Stimulated activated CD8-positive, alpha-beta memory T cell treated with anti-CD3 and anti-CD28 coated beads, Interleukin-7, amount 100 ng/mL, for 1 hour (primary cell): Measurements from ENCODE around the gene C9orf50.

Experiments used
- DNase-seq, 2 donors: peaks; one replicate each; pipeline ENCODE4 v3.0.0-alpha.2; 2020; ENCODE audit warnings: low read depth in 2 of 2

The C9orf50 gene

DNA sequence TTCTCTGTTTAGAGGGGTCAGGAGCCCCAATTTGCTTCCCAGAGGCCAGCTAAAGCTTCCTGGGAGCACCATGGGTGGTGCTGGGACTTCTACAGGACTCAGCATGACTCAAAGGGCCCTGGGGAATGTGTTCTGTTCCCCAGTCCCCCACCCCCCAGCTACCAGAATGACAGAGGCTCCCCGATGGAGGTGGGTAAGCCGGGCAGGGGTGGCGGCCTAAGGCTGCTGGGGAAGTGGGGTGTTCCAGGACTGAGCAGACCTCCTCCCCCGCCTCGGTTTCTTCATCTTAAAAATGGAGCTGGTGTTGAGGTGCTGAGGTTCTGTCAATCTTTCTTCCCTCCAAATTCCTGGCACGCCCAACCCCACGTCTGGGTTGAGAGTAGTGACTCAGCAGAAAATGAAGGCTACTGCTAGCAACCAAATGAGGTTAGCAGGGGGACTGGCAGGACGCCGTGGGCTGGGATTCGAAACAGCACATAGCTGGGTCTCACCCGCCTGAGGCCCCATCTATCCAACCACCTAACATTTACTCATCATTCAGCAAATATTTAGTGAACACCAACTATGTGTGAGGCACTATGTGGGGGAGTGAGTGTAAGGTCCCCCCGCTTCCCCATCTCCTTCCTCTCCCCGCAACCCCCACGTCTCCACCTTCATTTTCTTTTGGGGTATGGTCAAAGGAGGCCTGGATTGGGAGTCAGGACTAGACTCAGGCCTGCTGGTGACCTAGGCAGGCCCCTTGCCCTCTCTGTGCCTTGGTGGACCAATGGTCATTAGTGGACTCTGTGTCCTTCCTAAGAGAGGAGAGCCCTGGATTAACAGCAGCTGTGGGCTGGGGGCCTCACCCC lies 50.2 kb downstream of the C9orf50 start:
- DNase-seq, result no peak

DNA sequence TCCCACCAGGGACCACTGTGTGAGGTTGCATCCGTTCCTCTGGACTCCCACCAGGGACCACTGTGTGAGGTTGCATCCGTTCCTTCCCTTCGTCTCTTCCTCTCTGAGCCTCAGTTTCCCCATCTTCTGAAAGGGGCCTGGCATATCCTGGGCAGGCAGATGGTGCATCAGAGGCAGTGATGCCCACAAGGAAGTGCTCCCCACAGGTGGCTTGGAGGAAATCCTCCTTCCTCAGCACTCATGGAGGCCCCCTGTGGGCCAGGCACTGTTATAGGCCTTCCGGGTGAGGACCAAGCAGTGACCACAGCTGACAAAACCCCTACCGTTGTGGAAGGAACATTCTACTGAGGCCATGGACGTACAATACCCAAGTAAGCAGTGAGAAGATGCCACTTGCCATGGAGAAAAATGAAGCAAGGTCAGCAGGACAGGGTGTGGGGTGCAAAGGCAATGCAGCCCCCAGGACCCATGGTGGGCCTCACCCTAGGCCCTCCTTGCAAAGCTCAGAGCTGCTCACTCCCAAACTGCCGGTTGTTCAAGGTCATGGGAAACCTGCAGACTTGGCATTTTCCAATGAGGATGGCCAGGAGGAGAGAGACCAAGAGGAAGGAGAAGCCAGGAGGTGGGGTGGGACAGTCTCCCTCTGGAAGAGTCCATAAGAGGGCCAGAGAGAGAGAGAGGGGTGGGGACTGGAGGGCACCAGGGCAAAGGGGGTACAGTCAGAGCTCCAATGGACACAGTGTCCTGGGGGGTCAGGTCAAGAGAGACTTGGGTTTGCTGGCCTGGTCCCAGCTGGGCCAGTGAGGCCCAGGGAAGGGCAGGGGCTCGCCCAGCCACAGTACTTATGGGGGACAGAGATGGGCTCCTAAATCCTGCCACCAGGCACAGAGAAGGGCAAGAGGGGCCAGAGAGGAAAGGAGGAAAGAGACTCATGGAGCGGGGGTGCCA lies 51.1 kb downstream of the C9orf50 start:
- DNase-seq, result no peak

DNA sequence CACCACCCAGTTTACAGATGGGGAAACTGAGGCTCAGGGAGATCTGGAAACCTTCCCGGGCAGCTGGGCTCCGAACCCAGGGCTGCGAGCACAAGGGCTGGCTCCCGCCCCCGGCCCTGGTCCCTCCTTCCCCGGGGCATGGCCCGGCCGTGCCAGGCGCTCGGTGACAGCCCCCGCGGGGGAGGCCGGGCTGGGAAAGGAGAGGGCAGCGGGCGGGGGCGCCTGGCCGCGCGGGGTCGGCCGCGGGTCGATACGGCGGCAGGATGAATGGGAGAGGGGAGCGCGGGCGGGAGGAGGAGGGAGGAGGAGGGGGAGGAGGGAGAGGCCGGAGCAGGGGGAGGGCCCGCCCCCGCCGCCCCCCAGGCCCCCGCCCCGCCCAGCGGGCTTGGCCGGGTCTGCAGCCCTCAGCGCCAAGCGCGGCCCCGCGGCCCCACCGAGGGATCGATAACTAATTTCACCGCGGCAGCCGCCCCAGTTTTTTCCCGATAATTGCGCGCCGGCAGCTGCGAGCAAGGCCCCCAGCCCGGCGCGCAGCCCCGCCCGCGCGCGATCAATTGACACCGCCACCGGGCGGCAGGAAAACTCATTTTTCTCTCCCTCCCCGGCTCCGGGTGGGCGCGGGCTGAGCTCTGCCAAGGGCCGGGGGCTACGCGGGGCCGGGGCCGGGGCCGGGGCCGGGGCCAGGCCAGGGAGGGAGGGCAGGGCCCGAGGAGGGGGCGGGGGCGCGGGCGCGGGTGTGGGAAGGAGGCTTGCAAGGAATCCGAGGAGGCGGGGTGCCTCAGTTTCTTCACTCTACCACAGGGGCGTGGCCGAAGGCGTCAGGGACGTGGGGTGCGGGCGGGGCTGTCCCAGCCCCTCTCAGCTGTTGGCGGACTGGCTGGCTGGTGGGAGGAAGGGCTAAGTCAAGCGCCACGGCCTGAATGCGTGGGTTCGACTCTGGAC lies 52.1 kb downstream of the C9orf50 start:
- no peak for DNase-seq

DNA sequence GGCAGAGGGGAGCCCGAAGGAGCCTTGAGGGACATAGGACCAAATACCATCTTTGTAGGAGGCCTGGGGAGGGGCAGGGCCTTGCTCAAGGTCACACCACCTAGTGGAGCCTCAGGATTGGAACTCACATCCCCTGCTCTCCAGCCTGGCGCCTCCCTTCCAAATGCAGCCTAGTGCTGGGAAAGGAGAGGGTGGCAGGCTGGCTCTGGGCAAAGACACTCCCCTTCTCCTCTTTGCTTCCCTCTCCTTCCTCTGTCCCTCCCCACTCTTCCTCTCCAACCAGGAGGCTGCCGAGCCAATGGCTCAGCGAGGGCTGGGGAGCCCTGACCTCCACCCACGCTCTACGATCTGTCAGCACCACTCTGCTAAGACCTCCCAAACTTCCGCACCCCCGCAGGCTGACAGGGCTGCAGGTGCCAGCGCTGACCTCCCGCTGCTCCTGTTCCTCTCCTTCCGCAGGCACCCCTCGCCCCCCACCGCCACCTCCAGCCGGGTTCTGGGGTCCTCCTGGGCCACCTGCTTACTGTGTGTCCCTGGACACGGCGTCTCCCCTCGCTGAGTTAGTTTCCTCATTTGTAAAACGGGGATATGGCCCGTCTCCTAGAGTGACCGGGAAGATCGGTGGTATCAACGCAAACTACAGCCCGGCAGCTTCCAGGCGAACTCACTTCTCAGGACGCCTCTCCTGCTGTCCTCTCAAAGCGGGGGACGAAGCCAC lies 52.9 kb downstream of the C9orf50 start:
- DNase-seq, result no peak

DNA sequence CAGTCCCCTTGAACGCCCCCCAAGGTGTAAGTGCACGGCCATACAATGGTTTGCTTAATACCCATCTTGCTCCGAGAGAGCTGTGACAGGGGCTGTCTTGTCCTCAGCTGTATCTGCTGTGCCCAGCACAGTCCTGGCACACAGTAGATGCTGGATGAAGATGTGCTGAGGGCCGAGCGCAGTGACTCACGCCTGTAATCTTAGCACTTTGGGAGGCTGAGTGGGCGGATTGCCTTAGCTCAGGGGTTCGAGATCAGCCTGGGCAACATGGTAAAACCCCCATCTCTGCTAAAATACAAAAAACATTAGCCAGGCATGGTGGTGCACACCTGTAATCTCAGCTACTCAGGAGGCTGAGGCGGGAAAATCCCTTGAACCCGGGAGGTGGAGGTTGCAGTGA lies 53.6 kb downstream of the C9orf50 start:
- DNase-seq, result no peak

DNA sequence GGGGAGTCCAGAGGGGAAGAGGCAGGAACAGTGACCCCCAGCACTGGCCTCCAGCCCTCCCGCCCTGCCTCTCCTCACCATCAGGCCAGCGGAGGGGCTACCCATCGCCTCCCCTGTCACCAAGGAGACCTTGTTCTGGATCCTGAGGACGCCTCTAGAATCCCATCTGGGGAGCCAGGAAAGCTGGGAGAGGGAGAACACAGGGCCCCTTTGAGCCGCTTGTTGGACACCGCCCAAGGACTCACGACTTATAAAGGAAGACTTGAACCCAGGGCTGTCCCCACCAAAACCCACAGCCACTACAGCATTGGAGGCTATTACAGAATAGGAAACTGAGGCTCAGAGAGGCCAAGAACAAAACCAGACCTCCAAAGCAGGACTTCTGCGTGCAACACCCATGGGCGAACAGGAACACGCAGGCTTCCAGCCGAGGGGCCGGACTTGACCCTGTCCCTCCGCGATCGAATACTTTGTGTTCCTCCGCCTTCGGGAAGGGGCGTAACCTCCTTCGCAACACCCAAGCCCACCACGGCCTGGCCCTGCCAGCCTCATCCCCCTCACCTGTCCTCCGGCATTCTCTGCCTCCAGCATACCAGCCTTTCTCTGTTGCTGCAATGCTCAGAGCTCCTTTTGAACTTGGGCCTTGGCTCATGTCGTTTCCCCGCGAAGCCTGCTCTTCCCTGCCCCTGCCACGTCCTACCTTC lies 54.2 kb downstream of the C9orf50 start:
- DNase-seq, result no peak

DNA sequence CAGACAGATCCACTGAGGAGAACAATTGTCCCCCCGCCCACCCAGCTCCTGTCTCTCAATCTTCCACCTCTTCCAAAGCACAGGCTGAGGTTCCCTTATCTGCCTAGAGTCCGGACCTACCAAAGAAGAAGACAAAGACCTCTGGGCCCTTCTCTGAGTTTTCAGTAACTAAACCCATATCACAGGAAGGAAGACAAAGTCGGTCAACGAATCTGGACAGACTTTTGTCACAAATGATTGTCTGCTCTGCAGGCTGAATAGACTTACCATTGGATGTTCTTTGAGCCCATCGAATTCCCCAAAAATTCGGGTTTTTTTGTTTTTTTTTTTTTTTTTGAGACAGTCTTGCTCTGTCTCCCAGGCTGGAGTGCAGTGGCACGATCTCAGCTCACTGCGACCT lies 58.0 kb downstream of the C9orf50 start:
- DNase-seq, result no peak

DNA sequence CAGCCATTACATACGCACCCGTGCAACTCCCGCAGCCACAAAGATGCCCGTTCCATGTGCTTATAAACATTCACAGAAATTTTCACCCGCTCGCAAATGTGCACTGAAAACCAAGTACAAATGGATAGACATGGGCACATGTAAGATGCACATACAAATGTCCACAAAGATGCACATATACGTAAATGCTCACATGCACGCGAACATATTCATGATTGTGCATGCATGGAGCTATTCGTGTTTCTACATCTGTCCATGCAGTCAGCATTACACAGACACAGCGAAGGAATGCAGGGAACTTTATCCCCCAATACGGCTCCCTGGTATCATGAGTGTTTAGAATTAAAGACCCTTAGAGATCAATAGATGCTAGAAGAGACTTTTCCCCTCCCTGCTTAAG lies 58.4 kb downstream of the C9orf50 start:
- DNase-seq, result no peak
